Fibroblast of lung (primary cell): ENCODE data around the gene KDM2A.

ENCODE experiments used
- CTCF ChIP-seq, 2 donors: IDR thresholded peaks in 1 of 2; conservative IDR thresholded peaks in 1 of 2; 1 replicate in 1 of 2; 2 replicates in 1 of 2; pipeline ENCODE4 v1.5.1; 2011 to 2012; ENCODE audit warnings: low read length in 2 of 2, control low read depth in 1 of 2, inconsistent platforms in 1 of 2, low read depth in 1 of 2, mild to moderate bottlenecking in 1 of 2
- EZH2 ChIP-seq: IDR thresholded peaks from 2 replicates; pipeline ENCODE4 v1.5.1; 2012; ENCODE audit warnings: low read length, control low read depth, mild to moderate bottlenecking; ENCODE audit errors: missing control alignments

DNA sequence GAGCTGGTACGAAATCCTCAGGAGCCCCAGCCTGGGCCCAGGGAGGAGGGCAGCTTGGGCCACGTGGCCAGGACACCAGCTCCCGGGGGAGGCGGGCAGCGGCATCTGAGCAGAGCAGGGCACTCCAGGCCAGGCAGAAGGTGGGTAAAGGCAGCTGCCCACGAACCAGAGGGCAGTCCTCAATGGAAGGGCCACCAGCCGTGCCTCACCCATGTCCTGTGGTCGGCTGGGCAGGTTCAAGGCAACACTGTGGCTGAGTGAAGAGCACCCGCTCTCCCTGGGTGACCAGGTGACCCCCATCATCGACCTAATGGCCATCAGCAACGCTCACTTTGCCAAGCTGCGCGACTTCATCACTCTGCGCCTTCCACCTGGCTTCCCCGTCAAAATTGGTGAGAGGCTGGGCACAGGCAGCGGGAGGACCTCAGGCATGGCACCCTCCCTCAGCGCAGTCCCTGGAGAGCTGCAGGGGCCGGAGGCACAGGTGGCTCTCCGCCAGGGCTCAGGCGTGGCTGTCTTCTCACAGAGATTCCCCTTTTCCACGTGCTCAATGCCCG, 181.8 kb downstream of the KDM2A start:
- TF ChIP-seq CTCF (conservative IDR thresholded peaks at IDR 0.05 in 1 of 2, IDR thresholded peaks at IDR 0.05 in 1 of 2; ENCODE audit: low read depth in 1 of 2, low read length in 2 of 2): no peak
- TF ChIP-seq EZH2: no peak
